ENCODE results near the gene POR.
"Not testable (repeated sequence)": the region's sequence is repeated elsewhere in the genome, so short reads cannot be mapped to it uniquely, and the experiment has no call there.

POR gene

GRCh38 chr7:75994388-75995051 lies 79.6 kb downstream of the POR start, which contains the start of gene TMEM120A:
Gene TMEM120A (minus strand): TSS chr7:75994595. CDS start chr7:75994570, 25 bp downstream.
- peak; percentile 97 for DNase-seq

GRCh38 chr7:75995052-75995471 lies 80.1 kb downstream of the POR start:
- DNase-seq = peak; percentile 58

GRCh38 chr7:75995996-75996395 lies 81.0 kb downstream of the POR start:
- no peak for DNase-seq

GRCh38 chr7:75996476-75996875 lies 81.5 kb downstream of the POR start:
- no peak for DNase-seq

GRCh38 chr7:75998038-75998437 lies 83.1 kb downstream of the POR start:
- no peak for DNase-seq

GRCh38 chr7:76000566-76000965 lies 85.6 kb downstream of the POR start:
- no peak for DNase-seq

GRCh38 chr7:76002139-76002538 lies 87.2 kb downstream of the POR start:
- no peak for DNase-seq

GRCh38 chr7:76002822-76003221 lies 87.9 kb downstream of the POR start:
- no peak for DNase-seq

- DNase-seq = no peak
These were observed 88.4 kb downstream of the POR start for GRCh38 chr7:76003351-76003750.

- DNase-seq = not testable (repeated sequence)
These were observed 90.0 kb downstream of the POR start for GRCh38 chr7:76005004-76005403.

GRCh38 chr7:76008156-76008687 lies 93.3 kb downstream of the POR start:
- no peak for DNase-seq

- no peak for DNase-seq
These were observed 95.0 kb downstream of the POR start for GRCh38 chr7:76009672-76010600.

GRCh38 chr7:76011442-76011861 lies 96.5 kb downstream of the POR start:
- no peak for DNase-seq

- no peak for DNase-seq
These were observed 101.4 kb downstream of the POR start for GRCh38 chr7:76016191-76016947.

GRCh38 chr7:76018520-76018919 lies 103.6 kb downstream of the POR start:
- not testable (repeated sequence) for DNase-seq

- peak; percentile 88 for DNase-seq
These were observed 105.2 kb downstream of the POR start for GRCh38 chr7:76020031-76020714.

- no peak for DNase-seq
These were observed 107.2 kb downstream of the POR start for GRCh38 chr7:76022026-76022780.

- DNase-seq = no peak
These were observed 108.0 kb downstream of the POR start for GRCh38 chr7:76023002-76023401.

- not testable (repeated sequence) for DNase-seq
These were observed 114.7 kb downstream of the POR start for GRCh38 chr7:76029682-76030081.

- no peak for DNase-seq
These were observed 117.0 kb downstream of the POR start for GRCh38 chr7:76031964-76032363.

Data from activated effector memory CD4-positive, alpha-beta T cell treated with anti-CD3 and anti-CD28 coated beads, Interleukin-2, amount 50 U/mL, for 16 hours (primary cell).